ENCODE measurements around the gene SCN3B. TPM values are rescaled to one million over a fixed set of nuclear protein-coding genes. Genes with fewer than 3 reads are reported as not detected.

Gene SCN3B, protein sequence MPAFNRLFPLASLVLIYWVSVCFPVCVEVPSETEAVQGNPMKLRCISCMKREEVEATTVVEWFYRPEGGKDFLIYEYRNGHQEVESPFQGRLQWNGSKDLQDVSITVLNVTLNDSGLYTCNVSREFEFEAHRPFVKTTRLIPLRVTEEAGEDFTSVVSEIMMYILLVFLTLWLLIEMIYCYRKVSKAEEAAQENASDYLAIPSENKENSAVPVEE
- 48.9 TPM for total RNA-seq

DNA sequence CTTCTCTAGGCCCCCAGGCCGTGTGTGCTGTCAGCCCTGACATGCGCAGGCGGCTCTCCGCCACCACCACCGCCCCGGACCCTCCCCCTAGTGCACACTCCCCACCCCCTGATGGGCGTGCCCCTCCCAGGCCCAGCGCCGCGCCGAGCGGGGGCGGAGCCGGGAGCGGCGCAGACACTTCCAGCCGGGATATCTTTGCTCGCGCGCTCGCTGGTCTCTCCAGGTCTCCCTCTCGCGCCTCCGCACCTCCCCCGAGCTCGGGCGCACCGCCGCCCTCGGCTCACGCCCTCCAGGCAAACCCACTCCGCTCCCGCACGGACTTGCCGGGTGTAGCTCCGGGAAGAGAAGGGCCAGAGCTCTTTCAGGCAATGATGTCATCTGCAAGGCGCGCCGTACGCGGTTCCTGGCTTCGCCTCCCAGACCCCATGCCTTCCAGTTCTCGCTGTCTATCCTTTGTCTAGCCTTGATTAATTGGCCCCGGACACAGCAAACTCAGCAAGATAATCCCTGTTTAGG is at the start of gene SCN3B:
Gene SCN3B (minus strand): TSS at position 59 of the 516 bp plus-strand sequence. CDS start 823 bp downstream, outside the sequence.
- no peak for FAIRE-seq

DNA sequence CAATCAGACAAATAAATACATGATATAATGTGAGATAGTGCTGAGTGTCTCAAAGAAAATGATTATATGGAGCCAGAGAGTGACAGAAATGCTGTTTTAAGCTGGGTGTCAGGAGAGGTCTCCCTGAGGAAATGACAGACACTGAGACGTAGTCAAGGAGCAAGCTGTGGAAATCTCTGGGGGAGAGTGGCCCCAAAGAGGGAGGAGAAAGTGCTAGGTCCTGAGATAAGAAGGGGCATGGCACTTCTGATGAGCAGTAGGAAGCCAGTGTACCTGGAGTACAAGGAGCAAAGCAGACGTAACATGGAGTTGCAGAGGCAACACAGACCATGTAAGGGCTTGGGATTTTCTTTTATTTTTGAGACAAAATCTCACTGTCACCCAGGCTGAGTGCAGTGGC is 48.3 kb upstream of the SCN3B start:
- FAIRE-seq (no peak), DNase-seq (ENCODE audit: low spot score in 2 of 2) (no peak)

More for the DNA sequence above, at the start of gene SCN3B:
- peak; percentile 63 to 71 for DNase-seq (ENCODE audit: low spot score in 2 of 2)

DNA sequence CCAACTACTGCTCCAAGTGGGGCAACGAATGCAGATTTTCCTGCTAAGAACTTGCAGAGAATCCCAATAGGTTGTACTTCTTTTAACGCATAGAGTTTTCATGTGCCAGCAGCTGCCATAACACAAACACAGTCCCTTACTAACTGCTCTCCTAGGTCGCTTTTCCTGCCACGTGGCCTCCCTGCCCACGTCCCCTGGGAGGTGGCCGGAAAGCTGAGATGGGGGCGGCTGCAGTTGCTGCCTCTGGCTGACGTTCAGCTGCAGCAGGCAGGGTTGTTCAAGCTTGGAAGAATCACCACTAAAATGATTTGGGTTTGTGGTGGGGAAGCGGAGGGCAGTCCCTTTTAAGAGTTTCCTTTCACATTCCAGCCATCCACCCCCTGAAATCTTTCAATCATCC is 47.7 kb upstream of the SCN3B start:
- DNase-seq (ENCODE audit: low spot score in 2 of 2) (no peak), FAIRE-seq (no peak)

DNA sequence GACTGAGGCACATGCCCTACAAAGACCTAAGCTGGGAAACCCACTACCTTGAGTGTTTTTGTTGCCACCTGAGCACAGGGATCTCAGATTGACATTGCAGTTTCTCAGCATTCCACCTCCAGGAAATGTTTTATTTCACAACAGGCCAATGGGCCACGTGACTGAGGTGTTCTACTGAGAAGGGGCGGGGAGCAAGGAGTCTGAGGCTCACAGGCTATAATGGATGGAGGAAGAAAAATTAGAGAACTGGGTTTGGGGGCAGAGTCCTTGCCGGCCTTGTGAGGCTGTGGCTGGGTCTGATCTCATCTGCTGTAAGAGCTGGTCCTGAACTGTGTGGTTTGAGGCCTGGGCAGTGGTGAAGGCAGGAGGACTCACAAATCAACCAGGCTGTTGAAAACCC is 46.3 kb upstream of the SCN3B start:
- FAIRE-seq (no peak), DNase-seq (ENCODE audit: low spot score in 2 of 2) (no peak)

DNA sequence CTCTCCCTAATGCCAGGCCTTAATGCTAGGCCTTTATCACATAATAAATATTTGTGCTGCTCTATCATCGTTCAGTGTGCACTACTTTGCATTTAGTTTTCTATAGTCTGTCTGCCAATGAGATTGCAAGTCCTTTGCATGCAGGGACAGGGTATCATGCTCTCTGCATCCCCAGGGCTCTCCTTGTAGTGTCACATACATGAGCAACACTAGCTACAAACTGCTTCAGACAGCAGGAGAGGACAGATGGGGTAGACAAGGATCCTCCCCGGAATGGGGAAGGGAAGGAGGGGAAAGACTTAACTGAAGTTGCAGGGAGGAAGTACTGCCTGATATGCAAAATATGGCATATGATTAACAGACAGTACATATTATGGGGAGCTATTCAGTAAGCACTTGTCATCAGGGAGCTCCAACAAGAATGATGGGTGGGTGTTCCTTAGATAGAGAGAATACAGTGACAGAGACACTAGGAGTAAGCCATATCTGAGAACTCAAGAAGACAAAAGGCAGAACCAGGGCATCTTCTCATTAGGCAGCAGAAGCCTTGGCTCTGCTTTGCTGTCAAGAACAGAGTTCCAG is 44.2 kb upstream of the SCN3B start:
- DNase-seq (ENCODE audit: low spot score in 2 of 2) (no peak), FAIRE-seq (no peak)

DNA sequence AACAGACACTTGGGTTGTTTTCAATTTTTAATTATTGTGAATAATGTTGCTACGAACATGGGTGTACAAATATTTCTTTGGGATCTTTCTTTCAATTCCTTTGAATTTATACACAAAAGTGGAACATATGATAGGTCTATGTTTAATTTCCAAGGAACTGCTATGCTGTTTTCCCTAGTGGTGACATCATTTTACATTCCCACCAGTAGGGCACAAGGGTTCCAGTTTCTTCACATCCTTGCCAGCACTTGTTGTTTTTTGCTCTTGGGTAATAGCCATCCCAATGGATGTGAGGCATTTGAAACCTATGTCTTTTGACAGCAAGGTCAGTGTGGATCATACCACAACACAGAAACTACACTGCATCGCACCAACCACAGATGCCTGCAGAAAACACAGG is 41.8 kb upstream of the SCN3B start:
- no peak for DNase-seq (ENCODE audit: low spot score in 2 of 2)
- FAIRE-seq = no peak

DNA sequence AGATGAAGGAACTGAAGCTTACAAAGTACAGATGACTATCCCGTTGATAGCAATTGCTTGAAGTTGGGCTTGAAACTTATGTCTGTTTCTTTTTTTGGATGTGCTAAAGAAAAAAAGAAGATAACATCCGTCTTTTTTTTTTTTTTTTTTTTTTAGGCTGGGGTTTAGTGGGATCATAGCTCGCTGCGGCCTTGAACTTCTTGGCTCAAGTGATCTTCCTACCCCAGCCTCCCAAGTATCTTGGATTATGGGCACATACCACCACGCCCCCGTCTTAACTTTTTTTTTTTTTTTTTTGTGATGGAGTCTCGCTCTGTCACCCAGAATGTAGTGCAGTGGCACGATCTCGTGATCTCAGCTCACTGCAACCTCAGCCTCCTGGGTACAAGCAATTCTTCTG is 40.8 kb upstream of the SCN3B start:
- FAIRE-seq (no peak), DNase-seq (ENCODE audit: low spot score in 2 of 2) (no peak)

DNA sequence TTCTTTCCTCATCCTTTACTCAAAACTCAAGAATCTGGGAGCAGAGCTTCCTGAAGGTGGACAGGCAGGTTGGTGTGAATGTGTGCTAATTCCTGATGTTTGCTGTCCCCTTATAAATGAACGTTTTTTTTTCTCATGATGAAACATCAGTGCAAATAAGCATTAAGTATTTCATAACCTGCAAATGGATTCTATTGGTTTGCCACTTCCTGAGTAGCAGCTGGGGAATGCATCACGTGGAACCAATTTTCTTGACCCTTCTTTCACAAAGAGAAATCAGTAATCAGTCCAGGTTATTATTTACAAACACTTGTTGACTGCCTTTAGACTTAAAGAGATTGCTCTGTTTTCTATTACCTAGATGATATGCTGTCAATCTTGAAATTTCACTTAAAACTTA is 40.1 kb upstream of the SCN3B start:
- no peak for FAIRE-seq
- no peak for DNase-seq (ENCODE audit: low spot score in 2 of 2)

DNA sequence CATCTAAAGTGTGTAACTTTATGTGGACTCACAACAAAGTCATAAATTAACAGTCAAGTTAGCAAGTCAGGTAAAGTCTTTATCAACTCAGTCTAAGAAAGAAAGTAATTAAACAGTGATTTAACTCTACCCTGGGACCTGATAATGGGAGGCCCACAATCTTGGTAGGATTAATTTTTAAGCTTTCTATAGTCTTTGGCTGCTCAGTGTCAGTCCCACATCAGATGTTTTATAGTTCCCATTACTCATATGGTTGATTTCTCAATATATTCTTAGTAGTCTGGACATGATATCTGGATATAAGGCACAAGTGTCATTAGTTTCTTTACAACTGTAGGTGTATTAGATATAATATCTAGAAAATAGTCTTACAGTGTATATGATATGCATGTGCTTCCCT is 38.5 kb upstream of the SCN3B start:
- no peak for FAIRE-seq
- DNase-seq (ENCODE audit: low spot score in 2 of 2) = no peak

DNA sequence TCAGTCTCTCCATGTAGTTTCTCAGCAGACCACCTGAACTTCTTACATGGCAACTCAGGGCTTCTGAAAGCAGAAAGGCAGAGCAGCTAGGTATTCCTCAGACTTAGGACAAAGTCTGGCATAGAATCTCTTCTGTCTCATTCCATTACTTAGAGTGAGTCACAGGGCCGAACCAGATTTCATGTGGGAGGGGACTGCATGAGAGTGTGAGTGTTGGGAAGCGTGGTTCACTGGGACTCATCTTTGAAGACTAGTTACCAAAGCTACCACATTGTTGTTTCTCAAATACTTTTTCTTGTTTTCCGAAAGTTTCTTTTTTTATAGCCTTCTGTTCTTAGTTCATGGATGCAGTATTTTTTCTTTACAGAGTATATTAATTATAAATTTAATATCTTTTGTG is 36.1 kb upstream of the SCN3B start:
- no peak for FAIRE-seq
- no peak for DNase-seq (ENCODE audit: low spot score in 2 of 2)

DNA sequence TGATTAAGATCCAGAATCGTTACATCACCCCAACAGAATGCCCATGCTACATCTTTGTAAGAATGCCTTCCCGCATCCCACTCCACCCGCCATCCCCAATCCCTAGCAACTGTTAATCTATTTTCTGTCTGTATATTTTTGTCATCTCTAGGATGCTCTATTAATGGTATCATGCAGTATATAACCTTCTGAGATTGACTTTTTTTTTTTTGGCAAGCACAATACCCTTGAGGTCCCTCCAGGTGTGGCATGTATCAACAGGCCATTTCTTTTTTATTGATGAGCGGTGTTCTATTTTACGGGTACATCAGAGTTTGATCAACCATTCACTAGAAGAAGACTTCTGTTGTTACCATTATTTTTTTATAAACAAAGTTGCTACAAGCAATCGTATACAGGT is 30.2 kb upstream of the SCN3B start:
- DNase-seq (ENCODE audit: low spot score in 2 of 2) = no peak
- no peak for FAIRE-seq

DNA sequence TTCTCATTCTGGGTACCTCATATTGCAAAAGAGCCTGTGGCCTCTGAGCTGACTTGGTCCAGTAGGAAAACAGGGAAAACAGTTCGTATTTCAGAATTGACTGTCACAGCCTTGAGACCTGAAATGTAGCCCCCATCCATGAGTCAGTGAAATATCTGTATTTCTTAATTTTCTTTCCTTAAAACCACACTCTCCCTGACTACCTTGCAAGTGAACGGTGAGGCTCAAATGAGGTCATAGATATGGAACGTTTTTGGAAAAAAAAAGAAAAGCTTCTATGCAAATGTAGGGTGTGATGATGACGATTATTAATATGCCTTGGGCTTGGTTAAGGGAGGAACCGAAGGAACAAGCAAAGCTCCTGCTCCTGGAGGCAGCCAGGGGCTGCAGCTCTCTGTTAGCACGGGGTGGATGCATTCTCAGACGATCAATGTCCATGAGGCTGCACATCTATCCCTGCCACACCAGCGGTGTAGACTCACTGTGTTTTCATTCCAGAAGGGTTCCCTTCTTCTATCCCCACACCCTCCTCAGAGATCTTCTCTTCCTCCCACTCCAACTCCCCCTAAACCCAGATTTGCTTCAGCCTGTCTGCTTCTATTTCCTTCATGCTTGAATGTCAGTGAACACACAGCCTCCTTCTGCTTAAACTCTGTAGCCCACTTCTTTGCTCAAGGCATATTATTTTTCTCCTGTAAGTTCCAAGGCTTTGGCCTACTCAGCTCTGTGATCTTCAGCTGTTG is 29.2 kb upstream of the SCN3B start:
- FAIRE-seq = no peak
- DNase-seq (ENCODE audit: low spot score in 2 of 2) = no peak

DNA sequence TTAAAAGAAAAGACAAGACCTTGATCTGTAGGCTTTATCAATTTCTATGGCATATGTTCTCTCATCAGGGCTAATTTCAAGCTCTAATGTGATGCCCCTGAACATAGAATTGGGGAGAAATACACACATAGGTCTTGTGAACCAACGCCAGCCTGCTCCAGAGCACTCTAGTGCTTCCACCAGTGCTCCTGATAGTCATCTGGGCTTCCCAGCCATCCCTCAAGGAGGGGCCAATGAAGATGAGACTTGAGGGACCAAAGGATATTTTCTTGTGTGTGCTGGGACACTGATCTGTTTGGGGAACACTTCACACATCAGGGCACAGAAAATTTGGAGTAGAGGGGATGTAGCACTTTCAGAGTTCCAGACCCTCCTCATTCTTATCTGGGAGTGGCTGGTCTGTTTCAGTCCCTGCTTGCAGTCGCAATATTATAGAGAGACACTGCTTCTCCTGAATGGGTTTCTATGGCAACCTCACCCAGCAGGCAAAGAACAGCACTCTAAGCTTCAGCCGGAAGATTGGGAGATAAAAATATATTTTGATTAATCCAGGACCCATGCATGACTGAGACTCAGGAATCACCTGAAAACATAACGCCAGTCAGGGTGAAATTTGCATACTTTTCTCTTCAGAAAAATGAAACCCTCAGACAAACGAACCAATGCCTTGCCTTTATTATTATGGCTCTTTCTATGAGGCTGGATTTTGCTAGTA is 28.4 kb upstream of the SCN3B start:
- no peak for FAIRE-seq
- no peak for DNase-seq (ENCODE audit: low spot score in 2 of 2)

DNA sequence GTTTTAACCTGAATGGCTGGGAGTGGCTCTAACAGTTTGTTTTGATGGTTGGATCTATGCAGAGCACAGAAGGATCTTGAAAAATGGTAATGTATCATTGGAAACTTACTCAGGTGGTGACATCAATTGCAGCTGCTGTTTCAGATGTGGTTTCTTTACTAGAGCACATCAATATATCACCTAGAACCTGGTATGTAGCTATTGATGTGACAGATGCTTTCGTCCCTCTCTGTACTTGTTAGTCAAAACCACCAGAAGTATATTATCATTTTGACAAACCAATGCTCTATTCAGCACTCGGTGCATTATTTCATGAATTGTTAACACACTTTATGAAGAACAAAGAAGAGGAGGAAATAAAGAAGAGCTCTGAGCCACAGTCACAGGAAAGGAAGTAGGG is 26.6 kb upstream of the SCN3B start:
- no peak for FAIRE-seq

DNA sequence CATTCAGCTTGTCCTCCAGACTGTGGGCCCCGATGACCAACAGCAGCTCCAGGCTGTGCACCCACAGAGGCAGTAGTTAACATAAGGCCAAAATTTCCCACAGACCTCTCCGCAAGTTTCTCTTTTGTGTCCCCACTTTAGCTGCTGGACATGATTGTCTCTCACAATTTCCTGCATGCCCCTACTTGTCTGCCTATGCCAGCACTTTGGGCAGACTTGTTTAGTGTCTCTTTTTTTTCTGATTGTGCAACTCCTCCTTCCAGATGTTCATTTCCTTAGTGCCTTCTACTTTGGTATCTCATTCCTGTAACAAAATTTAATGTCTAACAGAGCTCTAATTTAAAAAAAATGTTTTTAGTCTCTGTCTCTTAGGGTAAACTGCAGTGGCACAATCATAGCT is 23.8 kb upstream of the SCN3B start:
- DNase-seq (ENCODE audit: low spot score in 2 of 2) (no peak), FAIRE-seq (no peak)

More for the DNA sequence above, 26.6 kb upstream of the SCN3B start:
- DNase-seq (ENCODE audit: low spot score in 2 of 2) = no peak

DNA sequence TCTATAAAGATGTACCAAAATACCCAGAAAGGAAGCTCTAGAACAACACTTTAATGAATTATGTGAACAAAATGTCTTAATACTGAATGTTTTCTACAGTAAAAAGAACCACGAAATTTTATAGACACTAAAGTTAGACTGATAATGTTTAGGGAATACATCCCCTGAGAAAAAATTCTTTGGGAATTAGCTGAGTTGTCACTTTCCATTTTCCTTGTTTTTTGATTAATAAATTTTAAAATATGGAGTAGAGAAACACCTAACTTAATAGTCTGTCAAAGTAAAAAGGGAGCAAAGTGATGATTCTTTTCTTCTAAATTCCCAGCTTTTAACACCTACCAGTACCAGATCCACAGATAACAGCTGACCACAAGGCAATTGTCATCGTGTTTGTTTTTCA is 23.1 kb upstream of the SCN3B start:
- DNase-seq (ENCODE audit: low spot score in 2 of 2) (no peak), FAIRE-seq (no peak)

DNA sequence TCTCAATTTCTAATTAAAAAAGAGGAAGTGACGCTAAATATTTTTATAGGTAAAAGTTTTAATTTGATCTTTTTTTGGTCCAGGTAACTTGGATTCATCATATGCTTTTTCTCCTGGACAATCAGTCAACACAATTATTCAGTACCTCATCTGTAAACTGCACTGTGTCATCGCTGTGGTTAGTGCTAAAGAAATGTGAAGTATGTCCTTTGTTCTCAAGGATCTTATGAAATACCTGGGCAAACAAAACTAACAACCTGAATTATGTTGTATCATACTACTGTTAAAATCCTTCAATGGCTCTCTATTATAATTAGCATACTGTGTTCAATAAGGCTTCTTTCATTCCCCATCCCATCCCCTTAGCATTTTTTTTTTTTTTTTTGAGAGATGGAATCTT is 19.9 kb upstream of the SCN3B start:
- DNase-seq (ENCODE audit: low spot score in 2 of 2) (no peak), FAIRE-seq (no peak)

DNA sequence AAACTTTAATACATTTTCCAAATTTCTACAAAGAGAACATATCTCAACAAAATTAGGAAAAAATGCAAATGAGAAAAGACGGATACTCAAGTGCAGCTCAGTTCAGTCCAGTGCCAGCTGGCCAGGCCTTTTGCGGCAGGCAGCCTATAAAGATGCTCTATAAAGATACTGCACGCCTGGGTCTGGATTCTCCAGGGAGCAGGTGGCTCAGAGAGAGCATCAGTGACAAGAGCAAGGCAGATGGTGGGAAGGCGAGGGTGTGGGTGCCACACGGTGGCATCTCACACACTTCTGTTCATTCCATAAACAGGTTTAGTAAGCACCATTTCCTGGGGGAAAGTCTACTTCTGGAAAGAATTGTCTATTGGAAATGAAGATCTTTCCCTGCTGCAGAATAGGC is 18.1 kb upstream of the SCN3B start:
- DNase-seq (ENCODE audit: low spot score in 2 of 2) = no peak
- FAIRE-seq = no peak

DNA sequence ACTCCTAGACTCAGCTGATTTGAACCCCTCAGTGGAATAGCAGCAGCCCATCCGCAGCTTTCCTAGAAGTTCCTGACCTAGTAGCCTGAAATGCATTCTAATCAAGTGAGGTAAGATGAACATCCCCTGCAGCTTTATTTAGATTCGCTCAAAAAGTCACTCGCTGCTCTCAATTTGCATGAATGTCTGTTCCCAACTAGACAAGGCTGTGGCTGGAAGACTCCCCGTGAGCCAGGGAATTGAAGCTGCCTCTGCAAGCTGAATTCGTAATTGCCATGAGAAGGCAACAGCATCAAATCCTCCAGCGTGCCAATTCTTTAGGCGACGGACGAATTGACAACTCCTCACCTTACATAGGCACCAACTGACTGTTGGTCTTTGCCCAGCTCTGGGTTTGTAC is 17.1 kb upstream of the SCN3B start:
- DNase-seq (ENCODE audit: low spot score in 2 of 2) (no peak), FAIRE-seq (no peak)

DNA sequence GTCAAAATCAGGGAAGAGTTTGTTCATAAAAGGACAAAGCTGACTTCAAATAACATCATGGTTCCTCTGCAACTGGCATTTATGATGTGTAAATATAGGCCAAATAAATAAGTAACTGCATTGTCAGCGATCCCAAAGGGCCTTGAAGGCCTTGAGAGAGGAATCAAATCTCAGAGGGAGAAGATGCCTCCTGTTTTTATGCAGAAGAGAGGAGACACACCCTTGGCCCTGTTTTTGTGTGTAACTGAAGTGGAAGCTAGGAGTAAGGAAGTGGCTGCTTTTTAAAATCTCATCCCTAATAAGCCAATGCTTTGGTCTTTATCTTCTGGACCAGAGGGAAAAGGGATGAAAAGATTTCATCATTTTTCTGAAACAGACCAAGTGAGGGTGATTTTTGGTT is 15.7 kb upstream of the SCN3B start:
- no peak for FAIRE-seq
- no peak for DNase-seq (ENCODE audit: low spot score in 2 of 2)

DNA sequence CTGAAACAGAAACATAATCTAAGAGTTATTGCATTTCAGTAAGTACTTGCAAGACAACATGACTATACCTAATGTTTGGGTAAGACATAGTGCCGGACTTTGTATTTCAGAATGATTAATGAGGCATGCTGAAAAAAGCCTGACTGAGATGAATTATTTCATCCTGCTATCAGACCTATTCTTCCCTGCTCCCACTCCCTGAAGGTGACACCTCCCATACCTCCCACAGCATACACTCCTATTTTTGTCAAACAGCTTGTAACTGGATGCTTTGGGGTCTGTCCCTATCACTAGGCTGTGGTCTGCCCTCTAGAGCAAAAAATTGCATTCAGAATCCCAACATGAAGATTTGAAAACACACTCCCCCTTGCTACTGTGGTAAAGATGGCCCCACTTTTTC is 10.9 kb upstream of the SCN3B start:
- no peak for DNase-seq (ENCODE audit: low spot score in 2 of 2)
- no peak for FAIRE-seq
